H1 (cell line): Measurements from ENCODE around the gene MXD4. TPM values are rescaled to one million over a fixed set of nuclear protein-coding genes. Genes with fewer than 3 reads are reported as not detected.

Experiments
- CTCF ChIA-PET: fragments of 300-600 bp; sonication (Branson Sonifier 250); formaldehyde crosslinking; loops from one replicate; lab custom pipeline; 2021; ENCODE audit not compliant: partially characterized antibody; lab: Charles Lee
- POLR2A ChIA-PET: fragments of 300-600 bp; sonication (Branson Sonifier 250); formaldehyde crosslinking; loops from one replicate; lab custom pipeline; 2021; ENCODE audit warnings: inconsistent platforms; ENCODE audit not compliant: partially characterized antibody; lab: Charles Lee
- DNase-seq, 2 experiments: peaks; one replicate each; pipeline versions ENCODE4 v3.0.0 to v3.0.0-alpha.2; 2010 to 2022; ENCODE audit warnings: low spot score in 2 of 2, low read depth in 1 of 2, mixed read lengths in 1 of 2
- FAIRE-seq: peaks from 2 replicates; lab custom pipeline; 2011; peaks lifted over from hg19 to GRCh38; lab: Jason Lieb, UNC
- H2AFZ ChIP-seq: 2 replicates; pipeline ENCODE4 v1.8.1; 2012; ENCODE audit warnings: low read length, inconsistent platforms
- H2AK5ac ChIP-seq: 2 replicates; pipeline ENCODE4 v1.6.1; 2013; ENCODE audit warnings: low read depth, low read length
- H2BK120ac ChIP-seq: replicated peaks from 2 replicates; pipeline ENCODE3; 2013; ENCODE audit warnings: low read depth, low read length, inconsistent platforms
- H2BK12ac ChIP-seq: 2 replicates; pipeline ENCODE4 v1.6.1; 2013; ENCODE audit warnings: low read depth, low read length
- H2BK15ac ChIP-seq: 2 replicates; pipeline ENCODE4 v1.6.1; 2013; ENCODE audit warnings: low read length
- H2BK20ac ChIP-seq: 2 replicates; pipeline ENCODE4 v1.6.1; 2013; ENCODE audit warnings: low read length
- H2BK5ac ChIP-seq: 2 replicates; pipeline ENCODE4 v1.6.1; 2013; ENCODE audit warnings: low read depth, low read length
- H3K14ac ChIP-seq: 2 replicates; pipeline ENCODE4 v1.6.1; 2013; ENCODE audit warnings: inconsistent platforms; ENCODE audit not compliant: insufficient read length
- H3K18ac ChIP-seq: 2 replicates; pipeline ENCODE4 v1.6.1; 2013; ENCODE audit warnings: low read length; ENCODE audit errors: extremely low read depth
- H3K23ac ChIP-seq: 2 replicates; pipeline ENCODE4 v1.6.1; 2013; ENCODE audit warnings: inconsistent platforms; ENCODE audit not compliant: insufficient read length
- H3K23me2 ChIP-seq: 2 replicates; pipeline ENCODE4 v1.6.1; 2013; ENCODE audit warnings: low read depth, low read length
- H3K27ac ChIP-seq: 2 replicates; pipeline ENCODE4 v1.6.1; 2011; ENCODE audit warnings: low read depth, low read length, inconsistent platforms
- H3K27me3 ChIP-seq, 4 experiments: replicated peaks in 1 of 4; 1 replicate in 1 of 4; 2 replicates in 3 of 4; pipeline versions ENCODE4 v1.6.1 to v1.8.1; 2011 to 2013; ENCODE audit warnings: low read length in 3 of 4, mild to moderate bottlenecking in 3 of 4, inconsistent platforms in 2 of 4, mixed read lengths in 2 of 4, moderate library complexity in 1 of 4; ENCODE audit not compliant: control insufficient read depth in 3 of 4, insufficient read depth in 3 of 4; ENCODE audit errors: extremely low read depth in 1 of 4
- H3K36me3 ChIP-seq, 4 experiments: 2 replicates each; pipeline versions ENCODE4 v1.6.1 to v1.8.1; 2011 to 2013; ENCODE audit warnings: mild to moderate bottlenecking in 4 of 4, low read length in 3 of 4, moderate library complexity in 2 of 4, control low read depth in 1 of 4, inconsistent platforms in 1 of 4; ENCODE audit not compliant: insufficient read depth in 4 of 4, control insufficient read depth in 2 of 4
- H3K4ac ChIP-seq: replicated peaks from 2 replicates; pipeline ENCODE3; 2013; ENCODE audit warnings: low read length, low read depth, mixed read lengths, inconsistent platforms; ENCODE audit not compliant: insufficient read length
- H3K4me1 ChIP-seq, 4 experiments: replicated peaks in 1 of 4; 1 replicate in 1 of 4; 2 replicates in 3 of 4; pipeline versions ENCODE4 v1.6.1 to v1.8.1; 2011 to 2013; ENCODE audit warnings: low read length in 3 of 4, inconsistent platforms in 2 of 4, mixed read lengths in 1 of 4; ENCODE audit not compliant: insufficient read depth in 4 of 4, control insufficient read depth in 3 of 4
- H3K4me2 ChIP-seq, 2 experiments: 2 replicates each; pipeline versions ENCODE4 v1.6.1 to v1.8.1; 2011 to 2013; ENCODE audit warnings: low read depth in 2 of 2, low read length in 2 of 2, control low read depth in 1 of 2, inconsistent platforms in 1 of 2, mild to moderate bottlenecking in 1 of 2; ENCODE audit not compliant: insufficient read depth in 1 of 2
- H3K4me3 ChIP-seq, 4 experiments: fragments of 200-600, 300-600 bp in 1 of 4; sonication (generic), shearing (Covaris generic), sonication (Bioruptor Twin) in 1 of 4; 2 replicates each; pipeline versions ENCODE4 v1.5.1 to v1.8.1; 2011 to 2016; ENCODE audit warnings: low read length in 4 of 4, low read depth in 3 of 4, control low read depth in 2 of 4, inconsistent platforms in 2 of 4, mild to moderate bottlenecking in 2 of 4, mixed read lengths in 1 of 4, moderate library complexity in 1 of 4; ENCODE audit not compliant: insufficient read depth in 2 of 4; ENCODE audit errors: extremely low read depth in 1 of 4
- H3K56ac ChIP-seq: replicated peaks from 2 replicates; pipeline ENCODE3; 2013; ENCODE audit warnings: low read depth, mild to moderate bottlenecking, mixed read lengths, low read length, inconsistent platforms; ENCODE audit not compliant: insufficient read length
- H3K79me1 ChIP-seq: 2 replicates; pipeline ENCODE4 v1.6.1; 2013; ENCODE audit warnings: low read depth, low read length, control low read depth
- H3K79me2 ChIP-seq, 2 experiments: 2 replicates each; pipeline versions ENCODE4 v1.6.1 to v1.8.1; 2012 to 2013; ENCODE audit warnings: low read length in 2 of 2, mild to moderate bottlenecking in 2 of 2, inconsistent platforms in 1 of 2; ENCODE audit not compliant: insufficient read depth in 2 of 2, control insufficient read depth in 1 of 2
- H3K9ac ChIP-seq, 4 experiments: replicated peaks in 1 of 4; 1 replicate in 1 of 4; 2 replicates in 3 of 4; pipeline versions ENCODE4 v1.6.1 to v1.8.1; 2011 to 2013; ENCODE audit warnings: low read depth in 3 of 4, low read length in 3 of 4, control low read depth in 2 of 4, mild to moderate bottlenecking in 2 of 4, moderate library complexity in 2 of 4, inconsistent platforms in 1 of 4; ENCODE audit errors: extremely low read depth in 1 of 4
- H3K9me3 ChIP-seq, 2 experiments: 2 replicates each; pipeline versions ENCODE4 v1.6.1 to v1.8.1; 2012 to 2013; ENCODE audit warnings: mild to moderate bottlenecking in 2 of 2, moderate library complexity in 2 of 2, control low read depth in 1 of 2, inconsistent platforms in 1 of 2, low read depth in 1 of 2, low read length in 1 of 2, mixed read lengths in 1 of 2; ENCODE audit not compliant: insufficient read depth in 2 of 2
- H4K20me1 ChIP-seq, 2 experiments: replicated peaks in 1 of 2; 2 replicates each; pipeline versions ENCODE3 to v1.8.1; 2011 to 2013; ENCODE audit warnings: inconsistent platforms in 2 of 2, low read length in 2 of 2, mild to moderate bottlenecking in 1 of 2; ENCODE audit not compliant: insufficient read depth in 2 of 2, control insufficient read depth in 1 of 2
- H4K5ac ChIP-seq: 2 replicates; pipeline ENCODE4 v1.6.1; 2013; ENCODE audit warnings: low read length, low read depth, mixed read lengths, inconsistent platforms; ENCODE audit not compliant: insufficient read length
- H4K8ac ChIP-seq: 2 replicates; pipeline ENCODE4 v1.8.0; 2013; ENCODE audit warnings: mild to moderate bottlenecking, moderate library complexity, low read length, inconsistent platforms; ENCODE audit not compliant: insufficient read depth; ENCODE audit errors: extremely low read depth
- H4K91ac ChIP-seq: replicated peaks from 2 replicates; pipeline ENCODE3; 2013; ENCODE audit warnings: low read length, mixed read lengths, inconsistent platforms; ENCODE audit not compliant: insufficient read length
- ASH2L ChIP-seq: fragments of 200-600, 300-600 bp; sonication (generic); IDR thresholded peaks from one replicate; pipeline ENCODE4 v1.7.1; 2017; ENCODE audit warnings: low read length
- BRCA1 ChIP-seq: IDR thresholded peaks from 2 replicates; pipeline ENCODE4 v1.6.1; 2012; ENCODE audit warnings: low read depth, low read length, improper control_type of control experiment
- CREB1 ChIP-seq: IDR thresholded peaks from 2 replicates; pipeline ENCODE4 v1.6.1; 2012; ENCODE audit warnings: inconsistent platforms
- EZH2 ChIP-seq: fragments of 200-600 bp; sonication (generic); IDR thresholded peaks from 2 replicates; pipeline ENCODE4 v1.7.1; 2012; ENCODE audit warnings: low read depth, mild to moderate bottlenecking, moderate library complexity, low read length, inconsistent platforms; ENCODE audit not compliant: severe bottlenecking
- SP2 ChIP-seq: IDR thresholded peaks from 2 replicates; pipeline ENCODE4 v1.6.1; 2012; ENCODE audit warnings: mild to moderate bottlenecking, low read length, inconsistent platforms
- SRF ChIP-seq: IDR thresholded peaks from 2 replicates; pipeline ENCODE4 v1.6.1; 2011; ENCODE audit warnings: mild to moderate bottlenecking, low read depth, low read length, moderate library complexity
- SUZ12 ChIP-seq: fragments of 200-600 bp; sonication (generic); IDR thresholded peaks from 2 replicates; pipeline ENCODE4 v1.6.1; 2012; ENCODE audit warnings: mild to moderate bottlenecking, inconsistent platforms, low read length, moderate library complexity, mixed read lengths
- whole genome bisulfite sequencing, 2 experiments: shearing (Covaris generic) in 1 of 2; methylation state at CpG; one replicate each; pipeline versions ENCODE4 v1.1.6 to v1.1.7; 2013 to 2015; ENCODE audit warnings: low lambda C conversion rate in 2 of 2, mixed read lengths in 2 of 2, inconsistent platforms in 1 of 2, low coverage in 1 of 2, missing lambda C conversion rate in 1 of 2; ENCODE audit not compliant: insufficient replicate concordance in 2 of 2, insufficient coverage in 1 of 2, insufficient read length in 1 of 2; ENCODE audit errors: extremely low coverage in 1 of 2, missing lambda C conversion rate in 1 of 2; 5-methylcytosine and 5-hydroxymethylcytosine counted together
- polyA plus RNA-seq, 7 experiments: library from polyadenylated mRNA; depleted of rRNA in 3 of 7; stranded (reverse) in 5 of 7; unstranded in 2 of 7; fragments of >200 nt in 5 of 7; fragments of 200-250 nt in 2 of 7; gene quantifications; 1 replicate in 5 of 7; 2 replicates in 1 of 7; 4 replicates in 1 of 7; pipeline versions ENCODE4 v1.2.1 to v1.2.3, GENCODE V29; 2011 to 2013; ENCODE audit warnings: missing spikeins in 2 of 7, mixed read lengths in 2 of 7
- total RNA-seq: library from RNA; stranded (reverse); fragmentation: NEBNext Ultra II Directional; extraction: Animal tissue kit (Norgen Biotek cat#: 25700); gene quantifications from 2 replicates; pipeline ENCODE4 v1.2.1, GENCODE V29; 2021
- TF ChIP-seq, protein P1 (sequence below): IDR thresholded peaks from 2 replicates; pipeline ENCODE4 v1.6.1; 2011; ENCODE audit warnings: low read depth, mild to moderate bottlenecking, low read length; ENCODE audit not compliant: insufficient read depth

MXD4 gene
- total and polyA plus RNA-seq, 2 of the 8 experiments (the other 6 are each of a cell fraction or from before 2014, with no cell fraction given), result 18.0 to 20.8 TPM

DNA sequence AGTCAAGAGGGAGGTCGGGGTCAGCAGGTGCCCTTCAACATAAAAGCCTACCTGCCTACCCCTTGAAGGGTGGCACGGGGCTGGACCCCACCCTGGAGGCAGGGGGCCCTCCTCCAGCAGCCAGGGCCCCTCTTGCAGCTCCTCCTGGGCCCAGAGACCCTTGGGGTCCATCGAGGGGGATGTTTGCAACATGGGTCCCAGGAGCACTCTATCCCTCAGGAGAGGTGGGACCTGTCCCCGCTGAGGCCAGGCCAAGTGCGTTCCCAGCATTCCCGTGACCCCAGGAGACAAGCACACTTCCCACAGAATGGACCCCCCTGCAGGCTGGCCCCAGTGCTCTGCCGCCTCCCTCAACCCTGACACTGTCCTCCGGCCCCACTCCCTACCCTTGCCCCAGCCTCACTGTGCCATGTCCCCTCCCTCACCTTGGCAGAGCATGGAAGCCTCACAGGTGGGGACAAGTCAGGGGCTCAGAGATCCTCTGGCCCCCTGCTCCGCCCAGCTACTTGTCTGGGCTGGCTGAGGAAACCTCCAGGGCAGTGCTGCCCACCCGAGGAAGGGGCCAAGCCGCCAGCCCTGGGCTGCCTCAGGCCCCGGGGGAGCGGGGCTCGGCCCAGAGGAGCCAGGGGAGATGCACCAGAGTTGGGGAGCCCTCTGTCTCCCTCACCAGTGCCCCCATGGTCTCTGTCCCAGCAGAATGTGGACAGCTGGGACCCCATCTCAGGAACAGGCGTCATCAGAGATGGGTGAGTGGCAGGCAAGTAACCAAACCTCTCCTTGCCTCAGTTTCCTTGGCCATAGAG lies 2.2 kb downstream of the MXD4 start:
- no peak for TF ChIP-seq ASH2L
- TF ChIP-seq BRCA1, result no peak
- TF ChIP-seq, protein P1, sequence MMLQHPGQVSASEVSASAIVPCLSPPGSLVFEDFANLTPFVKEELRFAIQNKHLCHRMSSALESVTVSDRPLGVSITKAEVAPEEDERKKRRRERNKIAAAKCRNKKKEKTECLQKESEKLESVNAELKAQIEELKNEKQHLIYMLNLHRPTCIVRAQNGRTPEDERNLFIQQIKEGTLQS, result no peak
- no peak for TF ChIP-seq SUZ12
- no peak for TF ChIP-seq EZH2
- no peak for TF ChIP-seq SP2
- no peak for TF ChIP-seq CREB1
- TF ChIP-seq SRF, result no peak
- ChIA-PET POLR2A (interaction anchor here (1.0 kb wide), 1 partner anchor 15 kb away, joined by 3 read pairs; no protein-coding TSS in a partner anchor), CTCF (no interaction called here)
- no peak overlapping the region; the same call in 1 of the 2 replicates for H4K8ac ChIP-seq
- H4K5ac ChIP-seq, result no peak overlapping the region
- H3K27me3 ChIP-seq, result no peaks in the 10 kb centered on the region
- no peak overlapping the region for H3K14ac ChIP-seq
- no peaks in the 10 kb centered on the region; a peak in 1 of 8 replicates for H3K36me3 ChIP-seq
- no peak overlapping the region for H3K4me3 ChIP-seq
- no peak for DNase-seq
- H2BK15ac ChIP-seq, result no peak overlapping the region
- H3K27ac ChIP-seq, result no peak overlapping the region
- H2BK120ac ChIP-seq, result no peak overlapping the region
- peaks cover 0 to 6% of the 10 kb centered on the region in 2 experiments for H4K20me1 ChIP-seq
- H3K4me1 ChIP-seq, result peaks cover 0 to 9% (median 4%) of the 10 kb centered on the region in 4 experiments; a peak in 5 of 7 replicates
- no peaks in the 10 kb centered on the region for H3K79me2 ChIP-seq
- no peak overlapping the region for H4K91ac ChIP-seq
- no peak overlapping the region for H2AFZ ChIP-seq
- no peaks in the 10 kb centered on the region for H3K9me3 ChIP-seq
- no peak overlapping the region for H3K56ac ChIP-seq
- no peak overlapping the region for H3K18ac ChIP-seq
- no peak overlapping the region for H2BK20ac ChIP-seq
- H3K79me1 ChIP-seq, result no peaks in the 10 kb centered on the region
- H3K23ac ChIP-seq, result no peak overlapping the region
- FAIRE-seq, result no peak
- H3K4ac ChIP-seq, result no peak overlapping the region
- H2AK5ac ChIP-seq, result no peak overlapping the region
- H3K23me2 ChIP-seq, result peaks cover 10% of the 10 kb centered on the region; the same call in 1 of the 2 replicates
- H3K4me2 ChIP-seq, result no peak overlapping the region; a peak in 1 of 4 replicates
- no peak overlapping the region for H2BK12ac ChIP-seq
- 92% methylated on average over 15 of the region's 15 CpGs; no CpG with 5 or more reads in 1 of the 2 experiments for WGBS, 2 experiments
- no peak overlapping the region for H2BK5ac ChIP-seq
- no peak overlapping the region for H3K9ac ChIP-seq
